HEK293 (cell line): Measurements from ENCODE around the gene PRSS22.

Experiments
- CTCF ChIA-PET: fragments of 350-600 bp; formaldehyde crosslinking; extraction: SDS; loops from one replicate; lab custom pipeline; 2021; ENCODE audit warnings: antibody characterized with exemption; lab: Yijun Ruan, JAX
- POLR2A ChIA-PET: fragments of 300-600 bp; formaldehyde crosslinking; extraction: SDS; loops from one replicate; lab custom pipeline; 2020; ENCODE audit warnings: antibody characterized with exemption, inconsistent platforms; lab: Yijun Ruan, JAX
- H3K27ac ChIP-seq: fragments of 200-500 bp; sonication (Bioruptor generic); 2 replicates; pipeline ENCODE4 v1.5.1; 2014; ENCODE audit warnings: low read depth, low read length, control low read depth, inconsistent platforms; ENCODE audit errors: extremely low read depth
- H3K36me3 ChIP-seq, 2 experiments: fragments of 200-500 bp in 1 of 2; sonication (Bioruptor generic) in 1 of 2; 1 replicate in 1 of 2; 2 replicates in 1 of 2; pipeline ENCODE4 v1.5.1; 2014 to 2017; ENCODE audit warnings: inconsistent platforms in 2 of 2, low read length in 2 of 2; ENCODE audit not compliant: control insufficient read depth in 2 of 2, insufficient read depth in 1 of 2
- H3K4me1 ChIP-seq: fragments of 200-500 bp; sonication (Bioruptor generic); 2 replicates; pipeline ENCODE4 v1.5.1; 2014; ENCODE audit warnings: mild to moderate bottlenecking, low read length, inconsistent platforms; ENCODE audit not compliant: control insufficient read depth, insufficient read depth
- H3K4me3 ChIP-seq: 2 replicates; pipeline ENCODE4 v1.5.1; 2011; ENCODE audit warnings: low read depth, mild to moderate bottlenecking, control low read depth, low read length, moderate library complexity
- H3K9me3 ChIP-seq: fragments of 200-500 bp; sonication (Bioruptor generic); 2 replicates; pipeline ENCODE4 v1.5.1; 2014; ENCODE audit warnings: low read depth, low read length, inconsistent platforms; ENCODE audit not compliant: control insufficient read depth, insufficient read depth
- EGR2 ChIP-seq: fragments of 450-650 bp; formaldehyde crosslinking; IDR thresholded peaks from 2 replicates; pipeline ENCODE4 v1.5.1; 2016; ENCODE audit warnings: low read depth, missing biosample characterization, missing genetic modification characterization
- OSR2 ChIP-seq: fragments of 450-650 bp; formaldehyde crosslinking; IDR thresholded peaks from 2 replicates; pipeline ENCODE4 v1.5.1; 2016; ENCODE audit warnings: missing biosample characterization, missing genetic modification characterization
- REPIN1 ChIP-seq: fragments of 450-650 bp; formaldehyde crosslinking; IDR thresholded peaks from 2 replicates; pipeline ENCODE4 v1.5.1; 2017; ENCODE audit warnings: missing biosample characterization, missing genetic modification characterization, low read depth
- SALL2 ChIP-seq: fragments of 450-650 bp; formaldehyde crosslinking; IDR thresholded peaks from 2 replicates; pipeline ENCODE4 v1.5.0; 2017; ENCODE audit warnings: missing biosample characterization, mild to moderate bottlenecking, missing genetic modification characterization, borderline replicate concordance
- WT1 ChIP-seq: fragments of 450-650 bp; formaldehyde crosslinking; IDR thresholded peaks from 2 replicates; pipeline ENCODE4 v1.5.1; 2016; ENCODE audit warnings: missing biosample characterization, missing genetic modification characterization
- YY2 ChIP-seq: fragments of 450-650 bp; formaldehyde crosslinking; IDR thresholded peaks from 2 replicates; pipeline ENCODE4 v1.5.1; 2016; ENCODE audit warnings: missing biosample characterization, missing genetic modification characterization
- ZBTB1 ChIP-seq: fragments of 450-650 bp; formaldehyde crosslinking; IDR thresholded peaks from 2 replicates; pipeline ENCODE4 v1.5.1; 2016; ENCODE audit warnings: missing biosample characterization, missing genetic modification characterization
- ZFHX2 ChIP-seq: fragments of 450-650 bp; formaldehyde crosslinking; conservative IDR thresholded peaks from 2 replicates; pipeline ENCODE4 v1.5.1; 2016; ENCODE audit warnings: missing biosample characterization, missing genetic modification characterization
- ZFP3 ChIP-seq: fragments of 450-650 bp; formaldehyde crosslinking; IDR thresholded peaks from 2 replicates; pipeline ENCODE4 v1.5.1; 2016; ENCODE audit warnings: low read depth, missing biosample characterization, missing genetic modification characterization
- ZFP69B ChIP-seq: fragments of 450-650 bp; formaldehyde crosslinking; IDR thresholded peaks from 2 replicates; pipeline ENCODE4 v1.5.1; 2016; ENCODE audit warnings: missing biosample characterization, missing genetic modification characterization
- ZNF155 ChIP-seq: fragments of 450-650 bp; formaldehyde crosslinking; IDR thresholded peaks from 2 replicates; pipeline ENCODE4 v1.5.1; 2016; ENCODE audit warnings: missing biosample characterization, missing genetic modification characterization
- ZNF174 ChIP-seq: fragments of 450-650 bp; formaldehyde crosslinking; IDR thresholded peaks from 2 replicates; pipeline ENCODE4 v1.5.0; 2017; ENCODE audit warnings: missing biosample characterization, mild to moderate bottlenecking, missing genetic modification characterization
- ZNF223 ChIP-seq: fragments of 450-650 bp; formaldehyde crosslinking; IDR thresholded peaks from 2 replicates; pipeline ENCODE4 v1.5.1; 2016; ENCODE audit warnings: missing biosample characterization, missing genetic modification characterization
- ZNF24 ChIP-seq: fragments of 450-650 bp; formaldehyde crosslinking; IDR thresholded peaks from 2 replicates; pipeline ENCODE4 v1.5.1; 2016; ENCODE audit warnings: missing biosample characterization, missing genetic modification characterization
- ZNF302 ChIP-seq: fragments of 450-650 bp; formaldehyde crosslinking; IDR thresholded peaks from 2 replicates; pipeline ENCODE4 v1.5.1; 2016; ENCODE audit warnings: missing biosample characterization, missing genetic modification characterization, low read depth
- ZNF510 ChIP-seq: fragments of 450-650 bp; formaldehyde crosslinking; IDR thresholded peaks from 2 replicates; pipeline ENCODE4 v1.5.1; 2018; ENCODE audit warnings: mild to moderate bottlenecking, missing genetic modification characterization, missing biosample characterization; ENCODE audit not compliant: insufficient replicate concordance
- ZNF558 ChIP-seq: fragments of 450-650 bp; formaldehyde crosslinking; IDR thresholded peaks from 2 replicates; pipeline ENCODE4 v1.5.1; 2016; ENCODE audit warnings: missing biosample characterization, missing genetic modification characterization
- ZNF600 ChIP-seq: fragments of 450-650 bp; formaldehyde crosslinking; IDR thresholded peaks from 2 replicates; pipeline ENCODE4 v1.5.1; 2016; ENCODE audit warnings: missing biosample characterization, missing genetic modification characterization
- ZNF654 ChIP-seq: fragments of 450-650 bp; formaldehyde crosslinking; IDR thresholded peaks from 2 replicates; pipeline ENCODE4 v1.5.1; 2016; ENCODE audit warnings: low read depth, missing biosample characterization, missing genetic modification characterization
- ZNF670 ChIP-seq: fragments of 450-650 bp; formaldehyde crosslinking; IDR thresholded peaks from 2 replicates; pipeline ENCODE4 v1.5.1; 2016; ENCODE audit warnings: missing biosample characterization, missing genetic modification characterization, low read depth
- ZNF768 ChIP-seq: fragments of 450-650 bp; formaldehyde crosslinking; IDR thresholded peaks from 2 replicates; pipeline ENCODE4 v1.5.1; 2018; ENCODE audit warnings: missing biosample characterization, mild to moderate bottlenecking, missing genetic modification characterization
- ZNF830 ChIP-seq: fragments of 450-650 bp; IDR thresholded peaks from 2 replicates; pipeline ENCODE4 v1.5.0; 2018; ENCODE audit warnings: missing biosample characterization, missing genetic modification characterization, low read depth, mild to moderate bottlenecking, moderate library complexity
- ZNF843 ChIP-seq: fragments of 450-650 bp; formaldehyde crosslinking; IDR thresholded peaks from 2 replicates; pipeline ENCODE4 v1.5.1; 2016; ENCODE audit warnings: missing biosample characterization, missing genetic modification characterization
- TF ChIP-seq, protein P1 (sequence below): fragments of 450-650 bp; formaldehyde crosslinking; IDR thresholded peaks from 2 replicates; pipeline ENCODE4 v1.5.1; 2016; ENCODE audit warnings: missing biosample characterization, missing genetic modification characterization
- TF ChIP-seq, protein P2 (sequence below): fragments of 450-650 bp; formaldehyde crosslinking; IDR thresholded peaks from 2 replicates; pipeline ENCODE4 v1.5.1; 2016; ENCODE audit warnings: missing biosample characterization, missing genetic modification characterization
- TF ChIP-seq, protein P3 (sequence below): fragments of 450-650 bp; formaldehyde crosslinking; IDR thresholded peaks from 2 replicates; pipeline ENCODE4 v1.5.1; 2016; ENCODE audit warnings: missing biosample characterization, missing genetic modification characterization, low read depth

The PRSS22 gene

DNA sequence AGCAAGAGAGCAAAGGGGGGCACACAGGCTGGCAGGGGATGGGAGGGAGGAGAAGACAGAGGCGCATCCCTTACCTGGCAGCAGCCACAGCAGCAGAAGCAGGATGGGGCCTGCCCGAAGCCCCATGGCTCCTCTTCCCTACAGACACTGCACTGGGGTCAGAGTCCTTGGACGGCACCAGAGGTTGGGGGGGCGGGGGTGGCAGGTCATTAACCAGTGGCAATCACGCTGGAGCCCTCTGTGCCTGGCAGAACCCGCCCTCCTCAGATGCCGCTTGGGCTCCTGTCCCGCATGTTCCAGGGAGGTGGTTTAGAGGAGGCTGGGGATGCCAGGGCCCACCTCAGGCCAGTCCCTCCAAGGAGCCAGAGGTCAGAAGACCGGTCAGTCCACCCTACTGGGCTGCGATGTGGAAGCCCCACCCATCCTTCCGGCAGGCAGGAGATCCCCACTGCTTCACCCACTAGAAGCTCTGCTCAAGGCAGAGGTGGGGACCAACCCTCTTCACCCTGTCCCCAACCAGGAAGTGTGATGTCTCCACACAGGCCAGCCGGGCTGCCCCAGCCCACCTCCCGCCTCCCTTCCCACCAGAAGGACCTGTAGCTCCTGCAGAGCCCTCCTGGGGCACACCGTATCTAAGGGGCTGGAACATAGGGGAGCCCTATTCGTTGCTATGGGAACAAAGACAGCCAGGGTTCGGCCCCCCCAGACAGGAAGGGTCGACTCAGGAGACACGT, 16.2 kb downstream of the PRSS22 start:
- TF ChIP-seq, protein P1, sequence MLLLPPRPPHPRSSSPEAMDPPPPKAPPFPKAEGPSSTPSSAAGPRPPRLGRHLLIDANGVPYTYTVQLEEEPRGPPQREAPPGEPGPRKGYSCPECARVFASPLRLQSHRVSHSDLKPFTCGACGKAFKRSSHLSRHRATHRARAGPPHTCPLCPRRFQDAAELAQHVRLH (tag by site-specific recombination), result no peak
- TF ChIP-seq OSR2 (tag by site-specific recombination) (no peak), REPIN1 (tag by site-specific recombination) (no peak), ZNF843 (tag by site-specific recombination) (no peak), ZFP3 (tag by site-specific recombination) (no peak), ZNF768 (tag by site-specific recombination) (no peak)
- TF ChIP-seq, protein P2, sequence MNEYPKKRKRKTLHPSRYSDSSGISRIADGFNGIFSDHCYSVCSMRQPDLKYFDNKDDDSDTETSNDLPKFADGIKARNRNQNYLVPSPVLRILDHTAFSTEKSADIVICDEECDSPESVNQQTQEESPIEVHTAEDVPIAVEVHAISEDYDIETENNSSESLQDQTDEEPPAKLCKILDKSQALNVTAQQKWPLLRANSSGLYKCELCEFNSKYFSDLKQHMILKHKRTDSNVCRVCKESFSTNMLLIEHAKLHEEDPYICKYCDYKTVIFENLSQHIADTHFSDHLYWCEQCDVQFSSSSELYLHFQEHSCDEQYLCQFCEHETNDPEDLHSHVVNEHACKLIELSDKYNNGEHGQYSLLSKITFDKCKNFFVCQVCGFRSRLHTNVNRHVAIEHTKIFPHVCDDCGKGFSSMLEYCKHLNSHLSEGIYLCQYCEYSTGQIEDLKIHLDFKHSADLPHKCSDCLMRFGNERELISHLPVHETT (tag by site-specific recombination), result no peak
- no peak overlapping the region for H3K27ac ChIP-seq
- POLR2A ChIA-PET, result no interaction called here
- no peaks in the 10 kb centered on the region for H3K9me3 ChIP-seq
- H3K4me3 ChIP-seq, result no peak overlapping the region
- 0 out of 2 replicates have a peak, but pooled peaks cover 1% of the 10 kb centered on the region for H3K4me1 ChIP-seq
- H3K36me3 ChIP-seq, result no peaks in the 10 kb centered on the region
- CTCF ChIA-PET, result interaction anchor here (0.7 kb wide), 1 partner anchor 29 kb away, joined by 3 read pairs; no protein-coding TSS in a partner anchor

DNA sequence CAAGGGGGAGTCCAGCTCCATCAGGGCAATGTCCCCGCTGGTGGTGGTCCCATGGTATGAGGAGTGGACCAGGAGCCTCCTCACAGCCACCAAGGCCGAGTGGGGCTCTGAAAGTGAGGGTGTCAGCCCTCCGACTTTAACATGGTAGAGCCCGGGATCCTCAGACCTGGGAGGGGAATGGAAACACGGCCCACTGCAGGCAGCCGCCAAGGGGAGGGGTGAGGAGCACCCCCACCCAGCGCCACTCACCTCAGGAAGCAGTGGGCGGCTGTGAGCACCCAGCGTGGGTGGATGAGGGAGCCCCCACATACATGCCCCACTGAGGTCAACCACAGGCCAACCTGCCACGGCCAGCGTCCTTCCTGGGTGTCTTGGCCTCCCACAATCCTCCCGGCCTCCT, 17.1 kb downstream of the PRSS22 start:
- ChIA-PET POLR2A (no interaction called here), CTCF (interaction anchor here (0.7 kb wide), 1 partner anchor 123 kb away, joined by 7 read pairs; no protein-coding TSS in a partner anchor)
- H3K4me1 ChIP-seq, result no peaks in the 10 kb centered on the region
- no peak overlapping the region for H3K27ac ChIP-seq
- no peak overlapping the region for H3K4me3 ChIP-seq
- no peaks in the 10 kb centered on the region for H3K9me3 ChIP-seq
- TF ChIP-seq ZFHX2 (peak; percentile 58; the same call in 1 of the 2 replicates), EGR2 (tag by site-specific recombination) (peak; percentile 59), ZNF174 (tag by site-specific recombination) (no peak)
- no peaks in the 10 kb centered on the region for H3K36me3 ChIP-seq

DNA sequence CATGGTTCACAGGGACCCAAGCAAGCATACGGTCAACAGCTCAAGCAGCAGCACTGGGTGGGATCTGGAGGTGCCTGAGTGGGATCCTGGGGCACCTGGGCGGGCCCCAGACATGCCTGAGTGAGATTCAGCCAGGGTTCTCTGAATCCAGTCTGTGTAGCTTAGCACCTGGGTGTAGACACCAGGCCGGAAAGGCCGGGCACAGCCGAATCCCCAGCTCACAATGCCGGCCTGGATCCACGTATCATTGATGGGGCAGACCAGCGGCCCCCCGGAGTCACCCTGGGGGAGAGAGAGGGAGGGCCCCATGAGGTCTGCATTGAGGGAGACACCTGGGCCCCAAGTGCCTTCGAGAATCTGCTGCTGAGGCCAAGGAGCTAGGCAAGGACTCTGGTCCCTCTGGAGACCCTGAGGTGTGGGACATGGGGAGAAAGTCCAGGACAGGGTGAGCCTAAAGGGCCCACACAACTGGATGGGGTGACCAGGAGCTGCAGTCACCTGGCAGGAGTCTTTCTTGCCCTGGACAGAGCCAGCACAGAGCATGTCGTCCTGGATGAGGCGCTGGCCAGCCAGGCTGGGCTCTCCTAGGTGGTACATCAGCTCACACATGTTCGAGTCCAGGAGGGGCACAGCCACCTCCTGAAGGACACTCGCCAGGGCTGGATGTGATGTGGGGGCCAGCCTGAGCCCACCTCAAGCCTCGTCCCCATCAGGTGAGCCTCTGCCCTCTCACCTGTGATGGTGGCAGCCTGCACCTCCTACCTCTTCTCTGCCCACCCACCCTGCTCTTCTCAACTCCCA, 18.1 kb downstream of the PRSS22 start:
- Histone ChIP-seq H3K36me3 (no peaks in the 10 kb centered on the region), H3K4me3 (no peak overlapping the region), H3K4me1 (no peaks in the 10 kb centered on the region), H3K9me3 (no peaks in the 10 kb centered on the region), H3K27ac (no peak overlapping the region)
- ChIA-PET CTCF (interaction anchor here (0.6 to 3.0 kb wide), 21 partner anchors 8 to 190 kb away, joined by 3 to 25 read pairs (median 6); partner anchors contain the start of gene ZG16B), POLR2A (interaction anchor here (2.0 kb wide), 1 partner anchor 28 kb away, joined by 14 read pairs; no protein-coding TSS in a partner anchor)
- TF ChIP-seq, protein P3, sequence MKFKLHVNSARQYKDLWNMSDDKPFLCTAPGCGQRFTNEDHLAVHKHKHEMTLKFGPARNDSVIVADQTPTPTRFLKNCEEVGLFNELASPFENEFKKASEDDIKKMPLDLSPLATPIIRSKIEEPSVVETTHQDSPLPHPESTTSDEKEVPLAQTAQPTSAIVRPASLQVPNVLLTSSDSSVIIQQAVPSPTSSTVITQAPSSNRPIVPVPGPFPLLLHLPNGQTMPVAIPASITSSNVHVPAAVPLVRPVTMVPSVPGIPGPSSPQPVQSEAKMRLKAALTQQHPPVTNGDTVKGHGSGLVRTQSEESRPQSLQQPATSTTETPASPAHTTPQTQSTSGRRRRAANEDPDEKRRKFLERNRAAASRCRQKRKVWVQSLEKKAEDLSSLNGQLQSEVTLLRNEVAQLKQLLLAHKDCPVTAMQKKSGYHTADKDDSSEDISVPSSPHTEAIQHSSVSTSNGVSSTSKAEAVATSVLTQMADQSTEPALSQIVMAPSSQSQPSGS (tag by site-specific recombination), result no peak
- TF ChIP-seq ZNF155 (no peak), ZNF558 (no peak), ZFP3 (tag by site-specific recombination) (no peak), ZNF830 (tag by site-specific recombination) (no peak), ZNF654 (tag by site-specific recombination) (no peak), ZNF223 (no peak), ZNF24 (no peak), SALL2 (tag by site-specific recombination) (no peak), WT1 (no peak), ZNF670 (tag by site-specific recombination) (no peak), ZNF302 (tag by site-specific recombination) (no peak), ZFP69B (tag by site-specific recombination) (no peak), ZNF510 (tag by site-specific recombination) (no peak), ZBTB1 (tag by site-specific recombination) (no peak), ZNF600 (tag by site-specific recombination) (no peak), EGR2 (tag by site-specific recombination) (no peak), YY2 (tag by site-specific recombination) (no peak)
